Glomerular endothelial cell (primary cell): ENCODE results near the gene STAC2. TPM values are rescaled to one million over a fixed set of nuclear protein-coding genes. Genes with fewer than 3 reads are reported as not detected.
A peak's percentile ranks its signal among the peaks of the same experiment; 100 is the strongest.

ENCODE experiments used
- DNase-seq: peaks from one replicate; pipeline ENCODE4 v3.0.0-alpha.2; 2011; ENCODE audit warnings: low read depth, low spot score; ENCODE audit errors: extremely low read depth
- total RNA-seq: library from RNA; depleted of rRNA; stranded (reverse); fragments of >200 nt; gene quantifications from 2 replicates; pipeline ENCODE4 v1.2.3, GENCODE V29; 2015

STAC2 gene
- total RNA-seq, 1 donor from 2014 or later = not detected

DNA sequence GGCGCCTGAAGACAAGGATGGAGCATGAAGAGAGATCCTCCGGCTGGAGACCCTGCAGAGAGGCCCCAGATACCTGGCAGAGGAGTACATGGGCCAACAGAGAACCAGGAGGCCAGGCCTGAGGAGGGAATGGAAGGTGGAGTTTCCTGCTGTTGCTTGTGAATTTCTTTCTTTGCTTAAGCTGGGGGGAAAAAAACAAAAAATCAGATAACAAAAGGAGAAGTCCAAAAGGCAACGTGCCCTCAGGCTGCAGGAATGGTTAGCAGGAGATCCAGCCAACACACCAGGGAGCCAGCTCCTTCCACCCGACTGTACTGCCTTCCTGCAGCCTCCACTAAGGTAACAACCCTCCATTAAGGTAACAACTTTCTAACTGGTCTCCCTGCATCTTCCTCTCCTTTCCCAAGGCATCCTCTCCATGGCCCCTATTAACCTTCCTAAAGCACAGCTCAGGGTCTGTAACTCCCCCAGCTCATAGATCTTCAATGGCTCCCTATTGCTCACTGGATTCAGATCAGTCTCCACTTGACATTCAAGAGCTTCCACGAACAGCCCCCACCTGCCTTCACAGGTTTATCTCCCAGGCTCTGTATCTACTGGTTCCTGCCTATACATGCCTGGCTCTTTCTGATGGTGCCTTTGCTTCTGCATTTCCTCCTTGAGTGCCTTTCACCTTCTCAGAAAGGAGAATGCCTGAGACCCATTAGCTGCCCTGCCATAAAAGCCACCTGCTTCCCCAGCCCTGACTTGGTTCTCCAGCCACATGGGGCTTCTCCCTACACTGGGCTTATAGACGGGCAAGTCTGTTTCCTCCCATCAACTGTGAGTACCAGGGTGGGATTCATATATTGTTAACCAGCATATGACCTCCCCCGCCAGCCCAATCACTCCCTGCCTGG is 59.1 kb downstream of the STAC2 start:
- no peak for DNase-seq

DNA sequence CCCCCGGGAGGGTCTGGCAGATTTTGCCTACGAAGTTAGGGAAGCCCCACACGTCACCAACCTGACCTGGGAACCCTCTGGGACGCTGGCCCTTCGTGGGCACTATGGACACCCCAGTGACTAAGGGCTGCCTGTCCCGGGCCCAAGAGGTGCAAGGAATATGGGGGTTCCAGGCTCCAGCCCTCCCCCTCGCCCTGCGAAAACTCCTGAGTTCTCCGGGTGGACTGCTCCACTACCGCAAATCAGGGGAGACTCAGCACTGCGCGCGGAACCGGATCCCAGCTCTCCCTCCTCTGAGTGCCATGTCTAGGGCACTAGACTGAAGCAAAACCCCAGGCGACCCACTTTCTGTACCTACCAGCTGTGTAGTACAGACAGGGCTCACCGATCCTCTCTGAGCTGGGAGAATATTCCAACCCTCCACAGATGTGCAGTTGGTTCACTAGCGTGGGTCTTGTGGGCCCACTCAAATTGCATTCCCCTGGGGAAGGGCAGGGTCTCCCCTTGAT is 59.9 kb downstream of the STAC2 start, which contains the start of gene ARL5C:
ARL5C (minus strand) TSS at position 321 of the 509 bp plus-strand sequence. CDS start 401 bp downstream, outside the sequence.
- no peak for DNase-seq

DNA sequence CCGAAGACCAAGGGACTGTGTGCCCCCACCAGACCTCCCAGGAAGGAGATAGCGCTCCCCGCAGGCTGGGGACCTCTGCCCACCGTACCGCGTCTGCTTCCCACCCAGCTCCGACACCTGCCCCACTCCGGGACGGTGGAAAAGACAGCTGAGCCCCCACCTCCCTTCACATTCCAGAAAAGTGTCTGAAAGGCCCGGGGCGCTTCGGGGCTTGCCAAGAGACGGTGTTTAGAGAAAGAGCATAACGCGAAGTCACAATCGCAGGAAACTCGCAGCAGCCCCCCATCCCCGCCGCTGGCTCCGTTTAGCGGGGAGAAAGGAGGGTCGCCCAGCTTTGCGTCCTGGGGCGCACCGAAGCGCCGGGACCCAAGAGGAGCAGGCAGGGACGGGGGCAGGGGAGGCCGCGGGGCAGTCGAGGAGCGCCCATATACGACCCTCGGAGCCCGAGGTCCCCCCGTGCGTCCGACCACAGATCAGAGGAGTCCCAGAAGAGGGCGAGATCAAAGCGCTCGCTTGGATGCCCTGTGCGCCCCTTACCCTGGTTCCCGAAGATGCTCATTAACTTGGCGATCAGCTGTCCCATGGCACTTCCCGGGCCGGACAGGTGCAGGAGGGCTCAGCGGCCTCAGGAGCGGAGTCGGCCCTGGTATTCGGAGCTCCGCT is 60.4 kb downstream of the STAC2 start:
- DNase-seq = no peak

DNA sequence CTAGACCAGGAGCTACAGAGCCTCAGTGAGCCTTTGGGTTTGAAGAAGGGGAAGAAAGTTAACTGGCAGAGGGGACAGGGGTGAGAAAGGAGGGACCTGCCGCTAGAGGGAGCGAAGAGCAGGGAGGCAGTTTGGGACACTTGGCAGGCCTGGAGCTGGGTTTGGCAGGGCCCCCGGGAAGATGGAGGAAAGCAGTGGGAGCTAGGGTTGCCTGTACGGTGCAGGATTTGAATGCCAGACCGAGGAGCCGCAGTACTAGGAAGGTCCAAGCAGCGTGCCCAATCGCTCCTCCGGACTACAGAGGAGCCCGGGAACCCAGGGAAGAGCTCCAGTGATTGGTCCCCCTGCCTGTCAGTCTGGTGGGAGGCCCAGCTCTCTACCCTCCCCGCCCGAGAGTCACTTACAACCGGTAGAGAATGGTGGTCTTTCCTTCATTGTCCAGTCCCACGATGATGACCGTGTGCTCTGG is 61.0 kb downstream of the STAC2 start:
- peak; percentile 67 for DNase-seq

DNA sequence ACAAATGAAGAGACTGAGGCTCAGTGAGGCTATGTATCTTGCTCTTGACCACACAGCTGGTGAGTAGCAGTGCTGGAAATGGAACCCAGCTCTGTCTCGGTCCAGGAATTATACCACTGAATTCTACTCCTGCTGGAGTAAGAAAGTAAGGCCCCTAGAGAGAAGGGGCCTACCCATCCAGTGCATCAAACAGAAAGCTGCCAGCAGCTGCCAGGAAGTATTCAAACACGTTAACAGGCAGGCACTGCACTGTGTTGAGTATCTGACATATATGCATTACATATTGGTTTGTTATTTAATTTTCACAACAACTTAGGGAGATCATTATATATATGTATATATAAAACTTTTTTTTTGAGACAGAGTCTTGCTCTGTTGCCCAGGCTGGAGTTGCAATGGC is 63.8 kb downstream of the STAC2 start:
- DNase-seq = no peak

Other genes starting within 250 kb of the STAC2 start
- gene PLXDC1, start 74.3 kb downstream of the STAC2 start, total RNA-seq = 0.06 TPM in 1 of 2 replicates, not detected in the other
- gene ARL5C, start 59.8 kb downstream of the STAC2 start, total RNA-seq = not detected in 2 replicates
- 4.4 and 6.6 TPM in 2 replicates for gene CACNB1, start 28.3 kb downstream of the STAC2 start, total RNA-seq
- 1,721 and 2,282 TPM in 2 replicates for gene RPL19, start 25.7 kb downstream of the STAC2 start, total RNA-seq
- gene FBXL20, start 175.7 kb upstream of the STAC2 start, total RNA-seq = 11.5 and 14.0 TPM in 2 replicates
- 22.7 and 27.9 TPM in 2 replicates for gene MED1, start 225.3 kb upstream of the STAC2 start, total RNA-seq
- gene CDK12, start 235.5 kb upstream of the STAC2 start, total RNA-seq = 31.0 and 40.9 TPM in 2 replicates